GM18951 (cell line): ENCODE measurements around the gene DNAH2.

Source experiments
- POLR2A ChIP-seq: IDR thresholded peaks from 4 replicates; pipeline ENCODE4 v1.6.1; 2011; ENCODE audit warnings: mild to moderate bottlenecking; ENCODE audit not compliant: insufficient read length, insufficient read depth; ENCODE audit errors: extremely low read depth
- in situ Hi-C: fragments of 300-500 bp; cut with MboI; formaldehyde crosslinking; loops from one replicate; pipeline ENCODE4 v1.12.0; 2022; ENCODE audit warnings: low sequenced_read_pairs, mixed read lengths, inconsistent platforms; ENCODE audit not compliant: unreplicated experiment

The DNAH2 gene

DNA sequence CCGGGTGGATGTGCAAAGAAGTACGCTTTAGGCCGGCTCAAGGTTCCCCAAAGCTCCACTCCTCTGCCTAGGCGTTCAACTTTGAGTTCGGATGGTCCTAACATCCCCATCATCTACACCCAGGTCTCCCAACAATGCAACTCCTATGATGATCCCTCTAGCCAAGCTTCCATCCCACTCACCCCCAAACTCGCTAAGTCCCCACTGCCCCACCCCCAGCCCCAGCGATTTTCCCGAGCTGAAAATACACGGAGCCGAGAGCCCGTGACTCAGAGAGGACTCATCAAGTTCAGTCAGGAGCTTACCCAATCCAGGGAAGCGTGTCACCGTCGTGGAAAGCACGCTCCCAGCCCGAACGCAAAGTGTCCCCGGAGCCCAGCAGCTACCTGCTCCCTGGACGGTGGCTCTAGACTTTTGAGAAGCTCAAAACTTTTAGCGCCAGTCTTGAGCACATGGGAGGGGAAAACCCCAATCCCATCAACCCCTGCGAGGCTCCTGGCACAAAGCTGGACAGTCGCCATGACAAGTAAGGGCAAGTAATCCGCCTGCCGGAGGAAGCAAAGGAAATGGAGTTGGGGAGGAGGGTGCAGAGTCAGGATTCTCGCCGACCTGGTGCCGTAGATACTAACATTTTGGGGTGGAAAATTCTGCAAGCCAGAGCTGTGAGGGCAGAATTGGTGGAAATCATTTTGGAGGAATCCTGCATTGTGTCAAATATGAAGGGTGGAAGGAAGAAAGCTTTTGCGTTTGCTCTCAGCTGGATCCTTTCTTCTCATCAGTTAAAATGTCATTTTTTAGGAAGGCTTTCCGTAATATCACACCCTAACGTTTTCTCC lies 30.3 kb upstream of the DNAH2 start, which contains the start of gene TP53:
TSS of gene TP53 (minus strand) at position 419 of the 836 bp plus-strand sequence. CDS start 10,896 bp downstream, outside the sequence.
- in situ Hi-C loops: no loop called here

DNA sequence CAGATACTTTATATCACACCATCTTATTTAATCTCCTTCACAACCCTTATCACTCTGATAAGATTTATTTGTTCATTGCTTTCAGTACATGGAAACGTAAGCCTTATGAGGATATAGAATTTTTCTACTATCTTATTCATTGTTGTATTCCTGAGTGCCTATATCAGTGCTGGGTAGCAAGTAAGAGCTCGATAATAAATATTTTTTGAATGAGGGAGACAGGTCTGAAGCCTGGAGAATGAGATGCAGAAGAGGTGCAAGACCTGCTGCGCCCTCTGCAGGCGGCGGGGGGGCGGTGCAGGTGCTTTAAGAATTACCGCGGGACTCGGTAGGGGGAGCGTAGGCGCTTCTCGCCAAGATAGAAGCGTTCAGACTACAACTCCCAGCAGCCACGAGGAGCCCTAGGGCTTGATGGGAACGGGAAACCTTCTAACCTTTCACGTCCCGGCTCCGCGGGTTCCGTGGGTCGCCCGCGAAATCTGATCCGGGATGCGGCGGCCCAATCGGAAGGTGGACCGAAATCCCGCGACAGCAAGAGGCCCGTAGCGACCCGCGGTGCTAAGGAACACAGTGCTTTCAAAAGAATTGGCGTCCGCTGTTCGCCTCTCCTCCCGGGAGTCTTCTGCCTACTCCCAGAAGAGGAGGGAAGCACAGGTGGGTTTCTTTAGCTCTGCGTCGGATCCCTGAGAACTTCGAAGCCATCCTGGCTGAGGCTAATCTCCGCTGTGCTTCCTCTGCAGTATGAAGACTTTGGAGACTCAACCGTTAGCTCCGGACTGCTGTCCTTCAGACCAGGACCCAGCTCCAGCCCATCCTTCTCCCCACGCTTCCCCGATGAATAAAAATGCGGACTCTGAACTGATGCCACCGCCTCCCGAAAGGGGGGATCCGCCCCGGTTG lies 29.4 kb upstream of the DNAH2 start, which contains the start of gene WRAP53:
TSS of gene WRAP53 (plus strand) at position 570 of the 900 bp plus-strand sequence. CDS start at position 742, 172 bp downstream.
- peak; percentile 72 for TF ChIP-seq POLR2A
- in situ Hi-C loops: no loop called here

More for the DNA sequence above, 30.3 kb upstream of the DNAH2 start, which contains the start of gene TP53:
- peak; percentile 97 for TF ChIP-seq POLR2A

DNA sequence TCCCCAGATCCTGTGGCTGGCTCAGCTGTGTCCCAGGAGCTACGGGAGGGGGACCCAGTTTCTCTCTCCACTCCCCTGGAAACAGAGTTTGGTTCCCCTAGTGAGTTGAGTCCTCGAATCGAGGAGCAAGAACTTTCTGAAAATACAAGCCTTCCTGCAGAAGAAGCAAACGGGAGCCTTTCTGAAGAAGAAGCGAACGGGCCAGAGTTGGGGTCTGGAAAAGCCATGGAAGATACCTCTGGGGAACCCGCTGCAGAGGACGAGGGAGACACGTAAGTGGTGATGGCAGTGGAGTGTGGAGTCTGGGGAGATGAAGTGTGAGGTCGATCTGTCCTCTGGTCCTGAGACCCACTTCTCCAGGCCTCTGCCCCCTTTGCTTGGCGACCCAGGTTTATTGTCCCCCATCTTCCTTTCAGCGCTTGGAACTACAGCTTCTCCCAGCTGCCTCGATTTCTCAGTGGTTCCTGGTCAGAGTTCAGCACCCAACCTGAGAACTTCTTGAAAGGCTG lies 28.7 kb upstream of the DNAH2 start:
- TF ChIP-seq POLR2A: no peak
- in situ Hi-C loops: no loop called here

DNA sequence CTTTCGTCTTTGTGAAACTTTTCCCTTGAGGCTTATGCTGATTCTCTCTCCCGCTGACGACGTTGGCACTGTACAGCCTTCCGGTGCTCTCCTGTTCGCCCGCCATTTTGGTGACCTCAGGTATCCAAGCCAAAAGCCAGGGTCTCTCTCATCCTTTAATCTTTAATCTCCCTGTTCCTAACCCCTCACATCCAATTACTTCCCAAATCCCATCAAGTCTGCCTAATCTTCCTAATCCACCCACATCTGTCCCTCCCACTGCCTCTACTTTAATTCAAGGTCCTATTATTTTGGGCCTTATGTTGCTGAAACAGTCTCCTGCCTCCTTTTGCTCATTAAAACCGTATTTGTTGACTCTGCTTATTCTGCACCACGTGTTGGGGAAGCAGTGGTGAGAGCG lies 22.0 kb upstream of the DNAH2 start:
- TF ChIP-seq POLR2A: no peak
- in situ Hi-C loops: no loop called here

DNA sequence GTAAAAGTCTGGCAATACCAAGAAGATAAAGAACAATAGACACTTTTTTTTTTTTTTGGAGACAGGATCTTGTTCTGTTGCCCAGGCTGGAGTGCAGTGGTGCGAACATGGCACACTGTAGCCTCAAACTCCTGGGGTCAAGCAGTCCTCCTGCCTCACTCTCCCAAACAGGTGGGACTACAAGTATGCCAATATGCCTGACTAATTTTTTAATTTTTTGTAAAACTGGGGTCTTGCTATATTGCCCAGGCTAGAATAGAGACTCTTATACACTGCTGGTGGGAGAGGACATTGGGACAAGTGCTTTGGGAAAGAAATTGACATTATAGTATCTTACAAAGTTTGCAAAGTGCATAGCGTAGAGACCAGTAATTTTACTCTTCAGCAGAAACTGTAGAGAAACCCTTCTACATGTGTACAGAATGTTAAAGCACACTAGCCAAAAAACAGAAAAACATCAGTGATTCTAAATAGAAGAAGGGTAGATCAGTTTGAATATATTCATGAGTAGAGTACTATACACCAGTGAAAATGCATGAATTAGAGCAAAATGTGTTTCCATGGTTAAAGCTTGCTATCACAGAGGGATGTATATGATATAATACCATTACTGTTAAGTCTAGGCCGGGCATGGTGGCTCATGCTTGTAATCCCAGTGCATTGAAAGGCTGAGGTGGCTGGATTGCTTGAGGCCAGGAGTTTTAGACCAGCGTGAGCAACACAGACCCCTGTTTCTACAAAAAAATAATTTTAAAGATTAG lies 19.5 kb upstream of the DNAH2 start:
- in situ Hi-C loops: no loop called here
- TF ChIP-seq POLR2A: no peak

DNA sequence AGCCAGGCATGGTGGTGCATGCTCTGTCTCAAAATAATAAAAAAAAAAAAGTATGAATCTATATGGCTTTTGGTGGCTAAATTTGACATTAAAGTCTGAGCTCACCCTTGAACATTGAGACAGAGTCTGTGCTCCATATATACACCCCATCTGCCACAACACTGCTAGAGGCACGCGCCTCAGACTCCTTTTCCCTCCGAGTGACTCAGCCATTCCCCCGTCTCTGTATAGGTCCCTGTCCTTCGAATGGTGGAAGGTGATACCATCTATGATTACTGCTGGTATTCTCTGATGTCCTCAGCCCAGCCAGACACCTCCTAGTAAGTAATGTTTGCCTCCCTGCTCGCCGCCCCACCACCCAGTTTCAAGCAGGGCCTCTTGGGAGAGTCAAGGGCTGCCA lies 17.0 kb upstream of the DNAH2 start:
- in situ Hi-C loops: no loop called here
- no peak for TF ChIP-seq POLR2A

DNA sequence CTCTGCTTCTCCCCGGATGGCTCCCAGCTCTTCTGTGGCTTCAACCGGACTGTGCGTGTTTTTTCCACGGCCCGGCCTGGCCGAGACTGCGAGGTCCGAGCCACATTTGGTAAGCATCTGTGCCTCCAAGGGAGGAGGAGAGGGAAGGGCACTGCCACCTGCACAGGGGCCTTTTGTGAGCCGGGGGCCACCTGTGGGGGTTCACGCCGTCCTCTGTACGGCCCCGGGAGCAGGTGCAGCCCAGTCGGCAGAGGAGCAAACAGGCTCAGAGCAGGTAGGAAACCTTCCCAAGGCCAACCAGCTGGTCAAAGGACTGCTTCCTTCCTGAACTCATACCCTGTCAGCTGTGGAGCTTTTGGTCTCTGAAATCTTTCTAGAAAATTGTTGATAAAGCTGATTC lies 15.9 kb upstream of the DNAH2 start:
- TF ChIP-seq POLR2A: no peak
- in situ Hi-C loops: no loop called here

DNA sequence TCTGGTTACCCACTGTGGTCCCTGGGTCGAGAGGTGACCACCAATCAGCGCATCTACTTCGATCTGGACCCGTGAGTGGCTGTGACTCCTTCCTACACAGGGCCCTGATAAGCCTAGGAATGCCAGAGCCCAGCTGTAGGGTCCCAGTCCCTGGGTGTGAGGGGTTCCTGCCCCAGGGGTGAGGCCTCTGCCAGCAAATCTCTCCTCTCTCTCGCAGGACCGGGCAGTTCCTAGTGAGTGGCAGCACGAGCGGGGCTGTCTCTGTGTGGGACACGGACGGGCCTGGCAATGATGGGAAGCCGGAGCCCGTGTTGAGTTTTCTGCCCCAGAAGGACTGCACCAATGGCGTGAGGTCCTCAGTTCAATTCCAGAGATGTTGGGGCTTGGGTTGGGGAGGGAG lies 14.8 kb upstream of the DNAH2 start:
- in situ Hi-C loops: no loop called here
- TF ChIP-seq POLR2A: no peak

DNA sequence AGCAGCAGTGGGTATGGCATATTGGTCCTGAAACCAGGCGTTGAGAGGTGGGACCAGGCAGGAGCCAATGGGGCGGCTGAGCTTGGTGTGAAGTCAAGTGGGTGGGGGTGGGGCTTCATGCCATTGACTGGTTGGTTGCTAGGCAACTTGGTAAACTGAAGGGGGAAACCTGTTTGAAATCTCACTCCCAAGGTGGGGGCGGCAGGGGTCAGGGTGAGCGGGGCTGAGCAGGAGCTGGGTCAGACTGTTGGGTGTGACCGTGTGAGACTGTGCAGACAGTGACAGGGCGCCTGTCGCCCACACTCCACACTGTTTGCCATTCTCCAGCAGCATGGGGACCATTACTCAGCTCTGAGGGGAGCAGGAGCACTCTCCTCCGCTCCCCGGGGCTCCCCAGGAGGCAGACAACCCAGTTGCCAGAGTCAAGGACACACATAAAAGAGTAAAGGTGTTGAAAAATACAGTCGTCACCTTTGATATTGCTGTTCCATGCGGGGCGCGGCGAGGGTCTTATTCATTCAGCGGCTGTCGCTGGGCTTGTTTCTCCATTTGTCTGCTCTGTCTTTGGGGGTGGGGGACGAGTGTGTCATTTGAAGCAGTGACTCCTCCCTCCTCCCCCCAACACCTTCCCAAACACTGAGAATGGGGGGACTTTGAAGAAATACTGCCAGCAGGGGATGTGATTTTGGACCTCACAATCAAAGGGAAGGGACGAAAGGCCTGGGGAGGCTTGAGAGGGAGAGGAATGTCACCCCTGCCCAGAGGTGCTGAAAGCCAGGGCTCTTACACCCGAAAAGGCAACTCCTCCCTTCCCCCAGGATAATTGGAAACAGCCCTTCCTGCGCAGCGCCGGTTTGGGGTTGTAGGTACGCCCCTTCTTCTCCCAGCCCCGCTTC lies 13.7 kb upstream of the DNAH2 start:
- TF ChIP-seq POLR2A: no peak
- in situ Hi-C loops: no loop called here

DNA sequence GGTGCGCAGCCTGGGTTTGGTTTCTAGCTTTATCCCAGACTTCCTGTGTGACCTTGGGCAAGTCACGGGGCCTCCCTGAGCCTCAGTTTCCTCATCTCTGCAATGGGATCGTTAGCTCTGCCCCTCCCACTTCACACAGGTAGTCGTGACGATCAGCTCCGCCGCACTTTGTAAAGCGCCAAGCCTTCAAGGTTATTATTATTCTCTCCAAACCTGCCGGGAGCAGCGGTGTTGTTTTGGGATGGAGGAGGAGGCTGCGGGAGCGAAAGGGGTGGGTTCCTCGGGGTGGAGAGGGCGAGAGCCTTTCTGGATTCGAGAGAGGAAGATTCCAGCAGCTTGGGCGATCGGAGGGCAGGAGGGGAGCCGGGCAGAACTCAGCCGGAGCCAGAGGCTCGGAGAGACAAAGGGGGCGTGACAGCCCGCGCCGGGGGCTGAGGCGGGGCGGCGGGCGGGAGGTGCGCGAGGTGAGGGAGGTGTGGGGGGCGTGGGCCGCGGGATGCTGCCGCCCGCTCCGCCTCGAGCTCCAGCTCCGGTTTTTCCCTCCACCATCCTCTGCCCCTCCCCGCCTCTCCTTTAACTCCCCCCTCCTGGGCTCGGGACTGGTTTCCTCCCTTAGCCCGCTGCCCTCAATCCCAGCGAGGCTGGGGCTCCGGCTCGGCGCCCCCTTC lies 12.8 kb upstream of the DNAH2 start, which contains the start of gene EFNB3:
TSS of gene EFNB3 (plus strand) at position 602 of the 668 bp plus-strand sequence. CDS start 397 bp downstream, outside the sequence.
- TF ChIP-seq POLR2A: no peak
- in situ Hi-C loops: no loop called here

DNA sequence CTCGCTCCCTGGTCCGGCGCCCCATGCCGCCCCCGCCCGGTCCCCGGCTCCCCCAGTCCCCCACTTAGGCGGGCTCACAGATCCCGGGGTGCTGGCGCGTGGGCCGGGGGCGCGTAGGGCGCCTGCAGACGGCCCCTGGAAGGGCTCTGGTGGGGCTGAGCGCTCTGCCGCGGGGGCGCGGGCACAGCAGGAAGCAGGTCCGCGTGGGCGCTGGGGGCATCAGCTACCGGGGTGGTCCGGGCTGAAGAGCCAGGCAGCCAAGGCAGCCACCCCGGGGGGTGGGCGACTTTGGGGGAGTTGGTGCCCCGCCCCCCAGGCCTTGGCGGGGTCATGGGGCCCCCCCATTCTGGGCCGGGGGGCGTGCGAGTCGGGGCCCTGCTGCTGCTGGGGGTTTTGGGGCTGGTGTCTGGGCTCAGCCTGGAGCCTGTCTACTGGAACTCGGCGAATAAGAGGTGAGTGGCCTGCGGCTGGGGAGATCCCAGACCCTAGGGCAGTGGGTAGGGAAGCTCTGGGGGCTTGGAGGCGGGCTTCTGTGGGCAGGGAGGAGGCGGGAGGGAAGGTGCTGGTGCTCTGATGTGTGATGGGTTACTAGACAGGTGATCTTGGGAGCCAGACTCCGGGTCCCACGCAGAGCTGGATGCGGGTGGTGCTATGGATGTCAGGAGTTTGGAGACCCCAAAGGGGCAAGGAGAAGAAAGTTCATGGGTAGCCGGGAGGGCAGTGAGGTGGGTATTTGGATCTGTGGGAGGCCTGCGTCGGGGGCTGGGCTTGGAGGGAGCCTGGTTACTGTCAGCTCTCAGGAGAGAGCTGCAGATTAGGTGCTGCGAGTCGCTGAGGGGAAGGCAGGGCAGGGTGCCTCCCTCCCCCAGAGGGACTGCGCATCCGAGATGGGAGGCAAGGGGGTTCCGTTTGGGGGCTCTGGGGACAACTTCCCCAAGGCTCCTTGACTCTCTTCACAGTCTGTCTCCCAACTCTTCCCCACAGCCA lies 12.0 kb upstream of the DNAH2 start:
- TF ChIP-seq POLR2A: no peak
- in situ Hi-C loops: no loop called here
